Measurements from ENCODE around the gene COL6A2.
"Not testable (repeated sequence)": the region's sequence is repeated elsewhere in the genome, so short reads cannot be mapped to it uniquely, and the experiment has no call there.

Gene COL6A2

GRCh38 chr21:46171996-46172862 lies 74.3 kb downstream of the COL6A2 start:
- no peak for DNase-seq (ENCODE audit: low read depth in 3 of 3, low spot score in 1 of 3)

- DNase-seq (ENCODE audit: low read depth in 3 of 3, low spot score in 1 of 3): no peak
These were observed 75.1 kb downstream of the COL6A2 start for GRCh38 chr21:46172863-46173528.

GRCh38 chr21:46173573-46173972 lies 75.7 kb downstream of the COL6A2 start:
- no peak for DNase-seq (ENCODE audit: low read depth in 3 of 3, low spot score in 1 of 3)

- DNase-seq (ENCODE audit: low read depth in 3 of 3, low spot score in 1 of 3): not testable (repeated sequence)
These were observed 78.7 kb downstream of the COL6A2 start for GRCh38 chr21:46176443-46177129.

- DNase-seq (ENCODE audit: low read depth in 3 of 3, low spot score in 1 of 3): no peak
These were observed 81.0 kb downstream of the COL6A2 start for GRCh38 chr21:46178961-46179360.
